CD4-positive, alpha-beta T cell (primary cell): ENCODE measurements around the gene TLK1. TPM values are rescaled to one million over a fixed set of nuclear protein-coding genes. Genes with fewer than 3 reads are reported as not detected.

Source experiments
- ATAC-seq: fragments of 200-7000 bp; cut with Tn5 transposase; one replicate; pipeline ENCODE4 v1.10.0; 2022; ENCODE audit warnings: mild to moderate bottlenecking; ENCODE audit not compliant: poor library complexity
- CTCF ChIA-PET: fragments of 350-600 bp; sonication (Branson Sonifier 250); formaldehyde crosslinking; loops from one replicate; lab custom pipeline; 2021; ENCODE audit warnings: antibody characterized with exemption, inconsistent platforms; lab: Charles Lee
- POLR2A ChIA-PET: fragments of 350-600 bp; sonication (Branson Sonifier 250); formaldehyde crosslinking; loops from one replicate; lab custom pipeline; 2021; ENCODE audit warnings: antibody characterized with exemption, inconsistent platforms; lab: Charles Lee
- DNase-seq, 14 experiments: peaks; one replicate each; pipeline ENCODE4 v3.0.0-alpha.2; 2013 to 2020; ENCODE audit warnings: mixed read lengths in 2 of 14
- H3K27ac ChIP-seq, 2 donors: one replicate each; pipeline versions ENCODE4 v1.5.1 to v1.7.0; 2013; ENCODE audit warnings: low read length in 2 of 2, low read depth in 1 of 2, mild to moderate bottlenecking in 1 of 2
- H3K27me3 ChIP-seq, 2 experiments: 1 replicate in 1 of 2; 2 replicates in 1 of 2; pipeline versions ENCODE4 v1.6.1 to v1.7.0; 2013; ENCODE audit warnings: low read length in 2 of 2, control low read depth in 1 of 2, mild to moderate bottlenecking in 1 of 2, moderate library complexity in 1 of 2; ENCODE audit not compliant: insufficient read depth in 2 of 2, control insufficient read depth in 1 of 2
- H3K36me3 ChIP-seq: one replicate; pipeline ENCODE4 v1.6.1; 2013; ENCODE audit warnings: low read length, control low read depth; ENCODE audit not compliant: insufficient read depth
- H3K4me1 ChIP-seq: one replicate; pipeline ENCODE4 v1.6.1; 2013; ENCODE audit warnings: low read length, control low read depth; ENCODE audit not compliant: insufficient read depth
- H3K4me3 ChIP-seq: one replicate; pipeline ENCODE4 v1.5.1; 2013; ENCODE audit warnings: mild to moderate bottlenecking, low read length, moderate library complexity
- H3K9me3 ChIP-seq, 2 experiments: 1 replicate in 1 of 2; 2 replicates in 1 of 2; pipeline versions ENCODE4 v1.6.1 to v1.7.0; 2013; ENCODE audit warnings: low read length in 2 of 2, mild to moderate bottlenecking in 2 of 2, control low read depth in 1 of 2, moderate library complexity in 1 of 2; ENCODE audit not compliant: control insufficient read depth in 1 of 2, insufficient read depth in 1 of 2
- H3K27ac Mint-ChIP-seq: one replicate; pipeline ENCODE4 v1.8.0; 2020; ENCODE audit warnings: mixed read lengths
- H3K27me3 Mint-ChIP-seq: one replicate; pipeline ENCODE4 v1.8.0; 2021; ENCODE audit warnings: mixed read lengths
- H3K36me3 Mint-ChIP-seq: one replicate; pipeline ENCODE4 v1.8.0; 2021; ENCODE audit warnings: low read depth, mixed read lengths
- H3K4me1 Mint-ChIP-seq: one replicate; pipeline ENCODE4 v1.8.0; 2021; ENCODE audit warnings: low read depth, mixed read lengths
- H3K4me3 Mint-ChIP-seq: one replicate; pipeline ENCODE4 v1.8.0; 2020; ENCODE audit warnings: mild to moderate bottlenecking, mixed read lengths
- H3K9me3 Mint-ChIP-seq: one replicate; pipeline ENCODE4 v1.8.0; 2020; ENCODE audit warnings: mixed read lengths
- CTCF ChIP-seq: fragments of 200-600 bp; IDR thresholded peaks from one replicate; pipeline ENCODE4 v1.8.0; 2022; ENCODE audit warnings: antibody characterized with exemption, mild to moderate bottlenecking
- intact Hi-C, 2 experiments: fragments of 100-400 bp; cut with DNase I in 1 of 2; cut with micrococcal nuclease in 1 of 2; formaldehyde crosslinking; loops; one replicate each; pipeline versions ENCODE4 v1.15.1 to v1.9.0; 2023 to 2025; cut with DNase I, micrococcal nuclease
- total RNA-seq, 174 experiments: library from RNA in 2 of 174; stranded (reverse) in 2 of 174; gene quantifications; one replicate each; pipeline ENCODE4 v1.2.3 and lab custom pipeline; 2021 to 2026

TLK1 gene
- total RNA-seq, 2 experiments from 2014 or later: 135 to 138 TPM

GRCh38 chr2:170975127-170975942, 185.4 kb downstream of the TLK1 start:
- Mint-ChIP-seq H3K36me3 (no peaks in the 10 kb centered on the region), H3K27me3 (no peaks in the 10 kb centered on the region), H3K4me3 (peak overlapping the region; percentile 35), H3K9me3 (no peaks in the 10 kb centered on the region), H3K4me1 (peaks cover 12% of the 10 kb centered on the region), H3K27ac (no peak overlapping the region)
- Histone ChIP-seq H3K4me1 (peaks cover 16% of the 10 kb centered on the region), H3K4me3 (no peak overlapping the region), H3K27me3 (no peaks in the 10 kb centered on the region), H3K27ac (no peak overlapping the region), H3K9me3 (no peaks in the 10 kb centered on the region), H3K36me3 (no peaks in the 10 kb centered on the region)
- DNase-seq (peak in 1 of 14 experiments; percentile 16), ATAC-seq (no peak)
- TF ChIP-seq CTCF: no peak
- intact Hi-C loops: loop anchor here in 1 of 2 experiments (10.0 kb wide), 1 partner anchor 349 kb away; no protein-coding TSS in a partner anchor
- ChIA-PET POLR2A (interaction anchor here (0.6 to 3.7 kb wide), 2 partner anchors 184 to 286 kb away, joined by 3 to 29 read pairs; partner anchors contain the start of gene TLK1), CTCF (interaction anchor here (0.9 to 3.5 kb wide), 2 partner anchors 46 to 442 kb away, joined by 3 to 30 read pairs; partner anchors contain the start of gene GORASP2)

- intact Hi-C loops: loop anchor here in 1 of 2 experiments (10.0 kb wide), 1 partner anchor 350 kb away; no protein-coding TSS in a partner anchor
- Histone ChIP-seq H3K9me3 (no peaks in the 10 kb centered on the region), H3K27ac (no peak overlapping the region), H3K27me3 (no peaks in the 10 kb centered on the region), H3K4me1 (peaks cover 16% of the 10 kb centered on the region), H3K4me3 (peak overlapping the region; percentile 86), H3K36me3 (no peaks in the 10 kb centered on the region)
- Mint-ChIP-seq H3K4me3 (peak overlapping the region; percentile 75), H3K27me3 (no peaks in the 10 kb centered on the region), H3K9me3 (no peaks in the 10 kb centered on the region), H3K27ac (peak overlapping the region; percentile 54), H3K36me3 (no peaks in the 10 kb centered on the region), H3K4me1 (peaks cover 12% of the 10 kb centered on the region)
- TF ChIP-seq CTCF: no peak
- CTCF ChIA-PET: interaction anchor here (0.8 to 3.5 kb wide), 4 partner anchors 45 to 442 kb away, joined by 3 to 30 read pairs (median 10); partner anchors contain the start of gene GORASP2
- DNase-seq: peak in 1 of 14 experiments; percentile 24
- ATAC-seq: no peak
- POLR2A ChIA-PET: interaction anchor here (0.6 to 3.7 kb wide), 5 partner anchors 45 to 287 kb away, joined by 3 to 29 read pairs (median 12); partner anchors contain the start of genes GORASP2 and TLK1
These were observed 186.2 kb downstream of the TLK1 start for GRCh38 chr2:170974304-170974993.
